Measurements from ENCODE around the gene HAO2.
"Not testable (repeated sequence)": the region's sequence is repeated elsewhere in the genome, so short reads cannot be mapped to it uniquely, and the experiment has no call there.

The HAO2 gene

GRCh38 chr1:119347858-119348257 lies 20.7 kb upstream of the HAO2 start:
- no peak for DNase-seq

- no peak for DNase-seq
Observed at GRCh38 chr1:119348941-119349340, 19.6 kb upstream of the HAO2 start.

- DNase-seq = not testable (repeated sequence)
Observed at GRCh38 chr1:119350866-119351265, 17.7 kb upstream of the HAO2 start.

GRCh38 chr1:119351997-119352396 lies 16.6 kb upstream of the HAO2 start:
- DNase-seq = no peak

- no peak for DNase-seq
Observed at GRCh38 chr1:119353836-119354235, 14.7 kb upstream of the HAO2 start.

GRCh38 chr1:119358636-119359035 lies 9.9 kb upstream of the HAO2 start:
- no peak for DNase-seq

GRCh38 chr1:119359730-119360129 lies 8.9 kb upstream of the HAO2 start:
- no peak for DNase-seq

- DNase-seq = no peak
Observed at GRCh38 chr1:119361205-119361604, 7.4 kb upstream of the HAO2 start.

- DNase-seq = no peak
Observed at GRCh38 chr1:119361620-119362344, 6.8 kb upstream of the HAO2 start.

GRCh38 chr1:119363162-119363561 lies 5.4 kb upstream of the HAO2 start:
- DNase-seq = no peak

- DNase-seq = no peak
Observed at GRCh38 chr1:119364640-119365039, 3.9 kb upstream of the HAO2 start.

GRCh38 chr1:119366424-119366823 lies 2.2 kb upstream of the HAO2 start:
- no peak for DNase-seq

GRCh38 chr1:119367432-119368124 lies 1.0 kb upstream of the HAO2 start:
- DNase-seq = no peak

- DNase-seq = no peak
Observed at GRCh38 chr1:119370748-119371147, 2.2 kb downstream of the HAO2 start.

- no peak for DNase-seq
Observed at GRCh38 chr1:119371815-119372214, 3.2 kb downstream of the HAO2 start.

- no peak for DNase-seq
Observed at GRCh38 chr1:119372503-119373086, 4.0 kb downstream of the HAO2 start.

- DNase-seq = no peak
Observed at GRCh38 chr1:119373465-119373864, 4.9 kb downstream of the HAO2 start.

- no peak for DNase-seq
Observed at GRCh38 chr1:119374208-119374874, 5.8 kb downstream of the HAO2 start.

GRCh38 chr1:119375366-119375765 lies 6.8 kb downstream of the HAO2 start:
- no peak for DNase-seq

- no peak for DNase-seq
Observed at GRCh38 chr1:119376594-119376993, 8.0 kb downstream of the HAO2 start.

GRCh38 chr1:119377594-119377993 lies 9.0 kb downstream of the HAO2 start:
- DNase-seq = not testable (repeated sequence)

- DNase-seq = no peak
Observed at GRCh38 chr1:119379117-119379516, 10.5 kb downstream of the HAO2 start.

GRCh38 chr1:119380304-119380703 lies 11.7 kb downstream of the HAO2 start:
- no peak for DNase-seq

Measured in stimulated activated CD4-positive, alpha-beta T cell treated with anti-CD3 and anti-CD28 coated beads, Interleukin-2, amount 100 ng/mL, for 48 hours (primary cell).